IMR-90 (cell line): Measurements from ENCODE around the gene SLC9A6. TPM values are rescaled to one million over a fixed set of nuclear protein-coding genes. Genes with fewer than 3 reads are reported as not detected.
"Not testable (repeated sequence)": the region's sequence is repeated elsewhere in the genome, so short reads cannot be mapped to it uniquely, and the experiment has no call there.

Source experiments
- ATAC-seq: fragments of 200-7000 bp; cut with Tn5 transposase; 2 replicates; pipeline ENCODE4 v1.9.1; 2020; ENCODE audit warnings: low read depth, mild to moderate bottlenecking, moderate library complexity
- BruUV-seq: library from RNA; stranded (reverse); fragments of 400-500 nt; replicated peaks from 2 replicates; lab custom pipeline; 2021; lab: Mats Ljungman, UMichigan
- CTCF ChIA-PET: fragments of 300-600 bp; formaldehyde crosslinking; extraction: SDS; loops from one replicate; lab custom pipeline; 2021; ENCODE audit warnings: antibody characterized with exemption; lab: Yijun Ruan, JAX
- POLR2A ChIA-PET: fragments of 300-600 bp; sonication (Branson Sonifier 250); formaldehyde crosslinking; loops from one replicate; lab custom pipeline; 2022; ENCODE audit warnings: antibody characterized with exemption; ENCODE audit not compliant: unreplicated experiment; lab: Charles Lee
- DNase-seq: peaks from one replicate; pipeline ENCODE4 v3.0.0; 2013
- H2AFZ ChIP-seq: replicated peaks from 2 replicates; pipeline ENCODE3; 2013; ENCODE audit warnings: low read length, mild to moderate bottlenecking; ENCODE audit not compliant: poor library complexity
- H2AK5ac ChIP-seq: 2 replicates; pipeline ENCODE4 v1.6.1; 2013; ENCODE audit warnings: low read depth, low read length, inconsistent platforms
- H2AK9ac ChIP-seq: replicated peaks from 2 replicates; pipeline ENCODE3; 2013; ENCODE audit warnings: mild to moderate bottlenecking, low read depth, low read length, moderate library complexity; ENCODE audit not compliant: poor library complexity
- H2BK120ac ChIP-seq: 2 replicates; pipeline ENCODE4 v1.6.1; 2013; ENCODE audit warnings: low read depth, low read length, inconsistent platforms
- H2BK15ac ChIP-seq: 3 replicates; pipeline ENCODE4 v1.6.1; 2013; ENCODE audit warnings: low read depth, low read length, inconsistent platforms
- H2BK20ac ChIP-seq: 2 replicates; pipeline ENCODE4 v1.6.1; 2013; ENCODE audit warnings: low read depth, mild to moderate bottlenecking, inconsistent platforms, low read length, moderate library complexity
- H2BK5ac ChIP-seq: 2 replicates; pipeline ENCODE4 v1.6.1; 2013; ENCODE audit warnings: mild to moderate bottlenecking, low read depth, low read length, inconsistent platforms; ENCODE audit not compliant: poor library complexity, severe bottlenecking
- H3K14ac ChIP-seq: replicated peaks from 2 replicates; pipeline ENCODE4 v1.6.1; 2013; ENCODE audit warnings: low read depth, low read length, inconsistent platforms
- H3K18ac ChIP-seq: 2 replicates; pipeline ENCODE4 v1.6.1; 2013; ENCODE audit warnings: low read depth, low read length, control low read depth
- H3K23ac ChIP-seq: 2 replicates; pipeline ENCODE4 v1.6.1; 2013; ENCODE audit warnings: low read depth, low read length, inconsistent platforms
- H3K27ac ChIP-seq: 2 replicates; pipeline ENCODE4 v1.5.1; 2013; ENCODE audit warnings: mild to moderate bottlenecking, control low read depth, low read length; ENCODE audit not compliant: insufficient read depth
- H3K27me3 ChIP-seq: 2 replicates; pipeline ENCODE4 v1.6.1; 2013; ENCODE audit warnings: low read length; ENCODE audit not compliant: control insufficient read depth, insufficient read depth
- H3K36me3 ChIP-seq: 2 replicates; pipeline ENCODE4 v1.6.1; 2013; ENCODE audit warnings: low read length, mixed read lengths; ENCODE audit not compliant: control insufficient read depth, insufficient read depth
- H3K4ac ChIP-seq: 2 replicates; pipeline ENCODE4 v1.6.1; 2013; ENCODE audit warnings: low read depth, low read length, inconsistent platforms
- H3K4me1 ChIP-seq: 2 replicates; pipeline ENCODE4 v1.6.1; 2013; ENCODE audit warnings: low read length, mixed read lengths; ENCODE audit not compliant: control insufficient read depth, insufficient read depth
- H3K4me2 ChIP-seq: 2 replicates; pipeline ENCODE4 v1.6.1; 2013; ENCODE audit warnings: low read depth, mild to moderate bottlenecking, control low read depth, low read length, moderate library complexity
- H3K4me3 ChIP-seq: 2 replicates; pipeline ENCODE4 v1.5.1; 2013; ENCODE audit warnings: low read depth, mild to moderate bottlenecking, control low read depth, low read length, moderate library complexity; ENCODE audit not compliant: insufficient read depth
- H3K56ac ChIP-seq: 2 replicates; pipeline ENCODE4 v1.6.1; 2013; ENCODE audit warnings: low read length, inconsistent platforms; ENCODE audit not compliant: insufficient read depth; ENCODE audit errors: extremely low read depth
- H3K79me1 ChIP-seq, 2 experiments: 2 replicates each; pipeline ENCODE4 v1.6.1; 2013; ENCODE audit warnings: low read length in 2 of 2, inconsistent platforms in 1 of 2, low read depth in 1 of 2
- H3K9ac ChIP-seq: 2 replicates; pipeline ENCODE4 v1.6.1; 2013; ENCODE audit warnings: low read depth, low read length, control low read depth
- H3K9me1 ChIP-seq: 2 replicates; pipeline ENCODE4 v1.6.1; 2013; ENCODE audit warnings: low read length, inconsistent platforms; ENCODE audit not compliant: insufficient read depth
- H3K9me3 ChIP-seq: 2 replicates; pipeline ENCODE4 v1.6.1; 2013; ENCODE audit warnings: low read length; ENCODE audit not compliant: control insufficient read depth, insufficient read depth
- H4K20me1 ChIP-seq: 2 replicates; pipeline ENCODE4 v1.6.1; 2013; ENCODE audit warnings: low read length, inconsistent platforms; ENCODE audit not compliant: insufficient read depth
- H4K5ac ChIP-seq: 2 replicates; pipeline ENCODE4 v1.6.1; 2013; ENCODE audit warnings: mild to moderate bottlenecking, low read depth, low read length, control low read depth
- H4K8ac ChIP-seq, 2 experiments: 2 replicates each; pipeline ENCODE4 v1.6.1; 2013; ENCODE audit warnings: low read depth in 2 of 2, low read length in 2 of 2, control low read depth in 1 of 2, inconsistent platforms in 1 of 2
- H4K91ac ChIP-seq: 2 replicates; pipeline ENCODE4 v1.6.1; 2013; ENCODE audit warnings: low read depth, low read length, inconsistent platforms; ENCODE audit not compliant: insufficient read depth
- WGBS, 2 experiments: methylation state at CpG; one replicate each; pipeline versions ENCODE4 v1.1.5 to v1.1.7; 2013; ENCODE audit warnings: missing lambda C conversion rate in 2 of 2; ENCODE audit not compliant: insufficient read length in 1 of 2; ENCODE audit errors: extremely low coverage in 2 of 2; 5-methylcytosine and 5-hydroxymethylcytosine counted together
- dilution Hi-C: fragments of 300-500 bp; cut with HindIII; formaldehyde crosslinking; loops from one replicate; pipeline ENCODE4 v1.14.3; 2018; ENCODE audit warnings: low sequenced_read_pairs; ENCODE audit not compliant: unreplicated experiment
- in situ Hi-C: fragments of 300-500 bp; cut with MboI; formaldehyde crosslinking; loops from 3 replicates; pipeline ENCODE4 v1.14.3; 2019; ENCODE audit warnings: low sequenced_read_pairs, inconsistent platforms, mixed read lengths
- intact Hi-C: fragments of 100-400 bp; cut with micrococcal nuclease; formaldehyde crosslinking; loops from 2 replicates; pipeline ENCODE4 v1.10.0; 2022
- polyA plus RNA-seq, 3 experiments: library from polyadenylated mRNA; depleted of rRNA; stranded (reverse); fragments of >200 nt; gene quantifications; 2 replicates each; pipeline ENCODE4 v1.2.3, GENCODE V29; 2012; ENCODE audit warnings: low replicate concordance in 1 of 3
- total RNA-seq: library from RNA; depleted of rRNA; stranded (reverse); fragments of >200 nt; gene quantifications from 2 replicates; pipeline ENCODE4 v1.2.3, GENCODE V29; 2012

The SLC9A6 gene
- total and polyA plus RNA-seq, 2 of the 4 experiments (the other 2 are of a cell fraction), result 6.9 to 19.0 TPM

DNA sequence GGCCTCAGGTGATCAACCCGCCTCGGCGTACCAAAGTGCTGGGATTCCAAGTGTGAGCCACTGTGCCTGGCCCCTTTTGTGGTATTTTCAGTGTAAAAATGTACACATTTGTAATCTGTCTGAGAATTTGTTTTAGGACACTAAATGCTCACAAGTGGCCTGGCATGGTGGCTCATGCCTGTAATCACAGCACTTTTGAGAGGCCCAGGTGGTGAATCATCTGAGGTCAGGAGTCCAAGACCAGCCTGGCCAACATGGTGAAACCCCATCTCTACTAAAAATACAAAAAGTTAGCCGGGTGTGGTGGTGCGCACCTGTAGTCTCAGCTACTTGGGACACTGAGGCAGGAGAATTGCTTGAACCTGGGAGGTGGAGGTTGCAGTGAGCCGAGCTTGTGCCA lies 106.7 kb downstream of the SLC9A6 start:
- H4K8ac ChIP-seq, H2AFZ ChIP-seq, H3K4ac ChIP-seq, H2AK9ac ChIP-seq, ATAC-seq, H2BK5ac ChIP-seq, H3K27ac ChIP-seq, H2AK5ac ChIP-seq, CTCF ChIA-PET, H3K18ac ChIP-seq, H3K4me3 ChIP-seq, H4K20me1 ChIP-seq, H2BK15ac ChIP-seq, H3K9ac ChIP-seq, H3K27me3 ChIP-seq, H3K9me1 ChIP-seq, H3K56ac ChIP-seq, H3K36me3 ChIP-seq, H3K4me1 ChIP-seq, H3K23ac ChIP-seq, H2BK120ac ChIP-seq, H3K9me3 ChIP-seq, POLR2A ChIA-PET, H3K79me1 ChIP-seq, H2BK20ac ChIP-seq, H4K5ac ChIP-seq, dilution Hi-C loops, intact Hi-C loops, H3K4me2 ChIP-seq, H4K91ac ChIP-seq, in situ Hi-C loops, DNase-seq, BruUV-seq, H3K14ac ChIP-seq: not testable (repeated sequence)
- no CpG with 5 or more reads among the region's 6 CpGs for WGBS, 2 experiments
